Measurements from ENCODE around the gene ACOXL.
"Not testable (repeated sequence)": the region's sequence is repeated elsewhere in the genome, so short reads cannot be mapped to it uniquely, and the experiment has no call there.

ACOXL gene

DNA sequence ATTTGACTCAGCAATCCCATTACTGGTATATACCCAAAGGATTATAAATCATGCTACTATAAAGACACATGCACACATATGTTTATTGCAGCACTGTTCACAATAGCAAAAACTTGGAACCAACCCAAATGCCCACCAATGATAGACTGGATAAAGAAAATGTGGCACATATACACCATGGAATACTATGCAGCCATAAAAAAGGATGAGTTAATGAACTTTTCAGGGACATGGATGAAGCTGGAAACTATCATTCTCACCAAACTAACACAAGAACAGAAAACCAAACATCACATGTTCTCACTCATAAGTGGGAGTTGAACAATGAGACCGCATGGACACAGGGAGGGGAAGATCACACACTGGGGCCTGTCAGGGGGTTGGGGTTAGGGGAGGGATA lies 350.3 kb downstream of the ACOXL start:
- H2BK15ac ChIP-seq (ENCODE audit: low read depth, poor library complexity, severe bottlenecking); H2AK5ac ChIP-seq (ENCODE audit: low read length, severe bottlenecking); H3K27ac ChIP-seq (ENCODE audit: low read length, poor library complexity, severe bottlenecking); H2BK120ac ChIP-seq (ENCODE audit: low read depth, low read length); H3K4me3 ChIP-seq (ENCODE audit: insufficient read depth in 1 of 2, low read depth in 1 of 2, low read length in 2 of 2); DNase-seq; H3K4me1 ChIP-seq (ENCODE audit: control insufficient read depth, insufficient read depth, low read depth, low read length); H3K36me3 ChIP-seq (ENCODE audit: control insufficient read depth in 1 of 2, insufficient read depth in 2 of 2, low read depth in 1 of 2, low read length in 2 of 2); H3K18ac ChIP-seq (ENCODE audit: low read depth in 1 of 2, low read length in 2 of 2); H2BK5ac ChIP-seq (ENCODE audit: low read depth, low read length, poor library complexity, severe bottlenecking); H3K4me2 ChIP-seq (ENCODE audit: low read length, poor library complexity, severe bottlenecking); H3K79me1 ChIP-seq (replicated peaks; ENCODE audit: low read length, poor library complexity, severe bottlenecking); H4K91ac ChIP-seq (ENCODE audit: low read length); H3K14ac ChIP-seq (ENCODE audit: low read length in 2 of 2); H2BK12ac ChIP-seq (ENCODE audit: low read length in 2 of 2); H3K23ac ChIP-seq (ENCODE audit: low read length in 2 of 2); H4K8ac ChIP-seq (ENCODE audit: low read length); H3K9ac ChIP-seq (ENCODE audit: low read length); H3K9me3 ChIP-seq (ENCODE audit: control insufficient read depth, low read length); H3K4ac ChIP-seq (ENCODE audit: low read depth in 1 of 2, low read length in 2 of 2); H2AFZ ChIP-seq (ENCODE audit: low read depth, low read length): not testable (repeated sequence)
- H3K27me3 ChIP-seq (ENCODE audit: control insufficient read depth in 1 of 2, insufficient read depth in 1 of 2, low read length in 2 of 2), result peaks cover 17 to 19% of the 10 kb centered on the region in 2 experiments
- WGBS, result 0% methylated on average over 1 of the region's 1 CpG

- no peak overlapping the region for H2AFZ ChIP-seq (ENCODE audit: low read depth, low read length)
- no peaks in the 10 kb centered on the region for H3K4me1 ChIP-seq (ENCODE audit: control insufficient read depth, insufficient read depth, low read depth, low read length)
- no peak overlapping the region for H3K23ac ChIP-seq (ENCODE audit: low read length in 2 of 2)
- H3K9me3 ChIP-seq (ENCODE audit: control insufficient read depth, low read length), result no peaks in the 10 kb centered on the region
- no peak overlapping the region for H4K91ac ChIP-seq (ENCODE audit: low read length)
- no peak overlapping the region for H2BK5ac ChIP-seq (ENCODE audit: low read depth, low read length, poor library complexity, severe bottlenecking)
- DNase-seq, result no peak
- no peak overlapping the region for H3K18ac ChIP-seq (ENCODE audit: low read depth in 1 of 2, low read length in 2 of 2)
- no peaks in the 10 kb centered on the region for H3K36me3 ChIP-seq (ENCODE audit: control insufficient read depth in 1 of 2, insufficient read depth in 2 of 2, low read depth in 1 of 2, low read length in 2 of 2)
- H2BK15ac ChIP-seq (ENCODE audit: low read depth, poor library complexity, severe bottlenecking), result no peak overlapping the region
- H3K9ac ChIP-seq (ENCODE audit: low read length), result no peak overlapping the region
- H2AK5ac ChIP-seq (ENCODE audit: low read length, severe bottlenecking), result no peak overlapping the region
- no peaks in the 10 kb centered on the region for H3K79me1 ChIP-seq (replicated peaks; ENCODE audit: low read length, poor library complexity, severe bottlenecking)
- no peak overlapping the region for H2BK12ac ChIP-seq (ENCODE audit: low read length in 2 of 2)
- H3K27ac ChIP-seq (ENCODE audit: low read length, poor library complexity, severe bottlenecking), result no peak overlapping the region
- no peak overlapping the region for H3K4ac ChIP-seq (ENCODE audit: low read depth in 1 of 2, low read length in 2 of 2)
- H3K27me3 ChIP-seq (ENCODE audit: control insufficient read depth in 1 of 2, insufficient read depth in 1 of 2, low read length in 2 of 2), result peaks cover 31 to 48% of the 10 kb centered on the region in 2 experiments
- no peak overlapping the region for H3K4me2 ChIP-seq (ENCODE audit: low read length, poor library complexity, severe bottlenecking)
- H4K8ac ChIP-seq (ENCODE audit: low read length), result no peak overlapping the region
- no peak overlapping the region for H2BK120ac ChIP-seq (ENCODE audit: low read depth, low read length)
- no peak overlapping the region for H3K4me3 ChIP-seq (ENCODE audit: insufficient read depth in 1 of 2, low read depth in 1 of 2, low read length in 2 of 2)
- 97% methylated on average over 3 of the region's 3 CpGs for WGBS
- H3K14ac ChIP-seq (ENCODE audit: low read length in 2 of 2), result no peak overlapping the region
These were observed 359.4 kb downstream of the ACOXL start for GRCh38 chr2:111091811-111092211.

GRCh38 chr2:111094691-111095090 lies 362.3 kb downstream of the ACOXL start:
- Histone ChIP-seq H3K36me3 (ENCODE audit: control insufficient read depth in 1 of 2, insufficient read depth in 2 of 2, low read depth in 1 of 2, low read length in 2 of 2) (no peaks in the 10 kb centered on the region), H2BK15ac (ENCODE audit: low read depth, poor library complexity, severe bottlenecking) (no peak overlapping the region), H3K79me1 (replicated peaks; ENCODE audit: low read length, poor library complexity, severe bottlenecking) (no peaks in the 10 kb centered on the region), H3K4me3 (ENCODE audit: insufficient read depth in 1 of 2, low read depth in 1 of 2, low read length in 2 of 2) (no peak overlapping the region), H3K4me1 (ENCODE audit: control insufficient read depth, insufficient read depth, low read depth, low read length) (no peaks in the 10 kb centered on the region), H3K27ac (ENCODE audit: low read length, poor library complexity, severe bottlenecking) (no peak overlapping the region), H4K91ac (ENCODE audit: low read length) (no peak overlapping the region), H3K23ac (ENCODE audit: low read length in 2 of 2) (no peak overlapping the region), H2BK120ac (ENCODE audit: low read depth, low read length) (no peak overlapping the region), H3K4ac (ENCODE audit: low read depth in 1 of 2, low read length in 2 of 2) (no peak overlapping the region), H2AK5ac (ENCODE audit: low read length, severe bottlenecking) (no peak overlapping the region), H3K27me3 (ENCODE audit: control insufficient read depth in 1 of 2, insufficient read depth in 1 of 2, low read length in 2 of 2) (peaks cover 36 to 53% of the 10 kb centered on the region in 2 experiments), H2BK5ac (ENCODE audit: low read depth, low read length, poor library complexity, severe bottlenecking) (no peak overlapping the region), H4K8ac (ENCODE audit: low read length) (no peak overlapping the region), H2AFZ (ENCODE audit: low read depth, low read length) (no peak overlapping the region), H3K18ac (ENCODE audit: low read depth in 1 of 2, low read length in 2 of 2) (no peak overlapping the region), H3K9me3 (ENCODE audit: control insufficient read depth, low read length) (no peaks in the 10 kb centered on the region), H3K14ac (ENCODE audit: low read length in 2 of 2) (no peak overlapping the region), H3K9ac (ENCODE audit: low read length) (no peak overlapping the region), H2BK12ac (ENCODE audit: low read length in 2 of 2) (no peak overlapping the region), H3K4me2 (ENCODE audit: low read length, poor library complexity, severe bottlenecking) (no peak overlapping the region)
- 86% methylated on average over 2 of the region's 2 CpGs for WGBS
- DNase-seq, result no peak

DNA sequence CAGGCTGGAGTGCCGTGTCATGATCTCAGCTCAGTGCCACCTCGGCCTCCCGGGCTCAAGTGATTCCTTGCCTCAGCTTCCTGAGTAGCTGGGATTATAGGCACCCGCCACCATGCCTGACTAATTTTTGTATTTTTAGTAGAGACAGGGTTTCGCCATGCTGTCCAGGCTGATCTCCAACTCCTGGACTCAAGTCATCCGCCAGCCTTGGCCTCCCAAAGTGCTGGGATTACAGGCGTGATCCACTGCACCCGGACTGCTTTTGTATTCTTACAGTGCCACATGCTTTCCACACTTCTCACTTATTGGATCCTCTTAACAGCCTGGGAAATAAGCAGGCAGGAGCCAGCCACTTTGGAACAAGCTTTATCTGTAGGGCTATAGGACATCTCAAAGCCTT lies 363.1 kb downstream of the ACOXL start:
- Histone ChIP-seq H3K27ac (ENCODE audit: low read length, poor library complexity, severe bottlenecking) (no peak overlapping the region), H4K8ac (ENCODE audit: low read length) (no peak overlapping the region), H2AK5ac (ENCODE audit: low read length, severe bottlenecking) (no peak overlapping the region), H3K9me3 (ENCODE audit: control insufficient read depth, low read length) (no peaks in the 10 kb centered on the region), H3K23ac (ENCODE audit: low read length in 2 of 2) (no peak overlapping the region), H2BK120ac (ENCODE audit: low read depth, low read length) (no peak overlapping the region), H3K4me3 (ENCODE audit: insufficient read depth in 1 of 2, low read depth in 1 of 2, low read length in 2 of 2) (no peak overlapping the region), H3K18ac (ENCODE audit: low read depth in 1 of 2, low read length in 2 of 2) (no peak overlapping the region), H3K4me1 (ENCODE audit: control insufficient read depth, insufficient read depth, low read depth, low read length) (no peaks in the 10 kb centered on the region), H3K4ac (ENCODE audit: low read depth in 1 of 2, low read length in 2 of 2) (no peak overlapping the region), H2BK5ac (ENCODE audit: low read depth, low read length, poor library complexity, severe bottlenecking) (no peak overlapping the region), H3K14ac (ENCODE audit: low read length in 2 of 2) (no peak overlapping the region), H3K9ac (ENCODE audit: low read length) (no peak overlapping the region), H4K91ac (ENCODE audit: low read length) (no peak overlapping the region), H3K4me2 (ENCODE audit: low read length, poor library complexity, severe bottlenecking) (no peak overlapping the region), H3K36me3 (ENCODE audit: control insufficient read depth in 1 of 2, insufficient read depth in 2 of 2, low read depth in 1 of 2, low read length in 2 of 2) (no peaks in the 10 kb centered on the region), H3K79me1 (replicated peaks; ENCODE audit: low read length, poor library complexity, severe bottlenecking) (no peaks in the 10 kb centered on the region), H3K27me3 (ENCODE audit: control insufficient read depth in 1 of 2, insufficient read depth in 1 of 2, low read length in 2 of 2) (peaks cover 36 to 53% of the 10 kb centered on the region in 2 experiments), H2BK15ac (ENCODE audit: low read depth, poor library complexity, severe bottlenecking) (no peak overlapping the region), H2BK12ac (ENCODE audit: low read length in 2 of 2) (no peak overlapping the region), H2AFZ (ENCODE audit: low read depth, low read length) (no peak overlapping the region)
- 89% methylated on average over 8 of the region's 8 CpGs for WGBS
- DNase-seq, result no peak

Data from mesenchymal stem cell (in vitro differentiated cells and primary cell).